Activated CD4-positive, CD25-positive, alpha-beta regulatory T cell treated with anti-CD3 and anti-CD28 coated beads, Interleukin-2, amount 50 U/mL, for 72 hours (primary cell): ENCODE results near the gene KLHDC7B.

Experiments
- DNase-seq: peaks from one replicate; pipeline ENCODE4 v3.0.0; 2021

KLHDC7B gene

DNA sequence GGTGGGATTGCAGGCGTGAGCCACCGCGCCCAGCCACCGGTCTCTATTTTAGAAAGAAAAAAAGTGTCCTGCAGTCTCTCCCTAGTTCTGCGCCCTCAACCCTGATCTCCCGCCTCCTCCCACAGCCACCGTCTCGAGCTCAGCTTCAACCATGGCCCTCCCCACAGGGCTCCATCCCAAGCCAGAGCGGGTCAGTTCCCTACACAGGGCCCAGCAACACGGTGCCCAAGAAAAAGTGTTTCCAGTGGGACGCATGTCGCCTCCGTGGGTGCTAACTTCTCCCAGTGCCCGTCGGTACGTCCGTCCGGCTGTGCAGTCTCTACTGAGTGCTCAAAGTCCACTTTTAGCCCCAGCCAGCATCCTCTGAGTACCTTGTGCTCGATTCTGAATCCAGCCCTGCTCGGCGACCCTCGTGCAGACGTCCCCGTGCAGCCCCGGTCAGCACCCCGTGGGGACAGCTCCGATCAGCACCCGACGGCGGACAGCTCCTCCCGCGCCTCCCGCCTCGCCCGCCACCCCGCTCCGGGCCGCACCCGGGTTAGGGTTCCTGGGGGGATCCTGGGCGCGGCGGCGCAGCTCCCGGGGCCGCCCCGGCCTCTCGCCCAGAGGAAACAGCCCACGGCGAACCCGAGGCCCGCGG is 54.2 kb downstream of the KLHDC7B start:
- peak; percentile 66 for DNase-seq

DNA sequence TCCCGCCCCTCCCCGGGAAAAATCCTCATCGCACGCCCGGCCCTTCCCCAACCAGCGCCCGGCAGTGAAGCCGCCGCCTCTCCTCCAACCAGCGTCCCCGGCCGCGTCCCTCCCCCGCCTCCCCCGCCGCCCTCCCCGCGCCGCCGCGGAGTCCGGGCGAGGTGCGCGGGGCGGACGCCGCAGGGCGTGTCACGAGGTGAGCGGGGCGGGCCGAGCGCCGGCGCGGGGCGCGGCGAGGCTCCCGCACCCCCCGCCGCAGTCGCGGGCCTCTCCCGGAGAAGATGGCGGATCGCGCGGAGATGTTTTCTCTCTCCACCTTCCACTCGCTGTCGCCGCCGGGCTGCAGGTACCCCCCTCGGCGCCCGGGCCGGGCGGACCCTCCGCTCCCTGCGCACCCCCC is 54.8 kb downstream of the KLHDC7B start, which contains the start of gene MAPK8IP2:
Gene MAPK8IP2, plus strand, starts transcription at position 256 of the 400 bp plus-strand sequence. Its CDS starts 26 bp downstream, at position 282.
- peak; percentile 31 for DNase-seq
